Activated naive CD4-positive, alpha-beta T cell treated with anti-CD3 and anti-CD28 coated beads for 36 hours (primary cell): ENCODE measurements around the gene GPX3. TPM values are rescaled to one million over a fixed set of nuclear protein-coding genes. Genes with fewer than 3 reads are reported as not detected.

ENCODE experiments used
- CTCF ChIA-PET: fragments of 350-600 bp; sonication (Branson Sonifier 250); formaldehyde crosslinking; loops from one replicate; lab custom pipeline; 2021; ENCODE audit warnings: antibody characterized with exemption; lab: Charles Lee
- DNase-seq: peaks from one replicate; pipeline ENCODE4 v3.0.0-alpha.2; 2020
- H3K27ac Mint-ChIP-seq: one replicate; pipeline ENCODE4 v1.8.0; 2021; ENCODE audit warnings: mild to moderate bottlenecking, mixed read lengths
- H3K27me3 Mint-ChIP-seq: one replicate; pipeline ENCODE4 v1.8.0; 2021; ENCODE audit warnings: low read depth, mixed read lengths
- H3K36me3 Mint-ChIP-seq: one replicate; pipeline ENCODE4 v1.8.0; 2021; ENCODE audit warnings: low read depth, mixed read lengths
- H3K4me1 Mint-ChIP-seq: one replicate; pipeline ENCODE4 v1.8.0; 2021; ENCODE audit warnings: low read depth, mixed read lengths
- H3K4me3 Mint-ChIP-seq: one replicate; pipeline ENCODE4 v1.8.0; 2021; ENCODE audit warnings: mild to moderate bottlenecking, moderate library complexity, mixed read lengths
- H3K9me3 Mint-ChIP-seq: one replicate; pipeline ENCODE4 v1.8.0; 2021; ENCODE audit warnings: mixed read lengths
- intact Hi-C: fragments of 100-400 bp; cut with micrococcal nuclease; formaldehyde crosslinking; loops from one replicate; pipeline ENCODE4 v1.15.1; 2023
- total RNA-seq, 2 experiments: library from RNA; stranded (reverse); gene quantifications; one replicate each; pipeline ENCODE4 v1.2.3, GENCODE V29; 2021

The GPX3 gene
- total RNA-seq, 2 experiments from 2014 or later: not detected

GRCh38 chr5:151076616-151077015 lies 56.2 kb downstream of the GPX3 start:
- intact Hi-C loops: no loop called here
- CTCF ChIA-PET: interaction anchor here (1.0 to 1.7 kb wide), 3 partner anchors 10 to 88 kb away, joined by 3 to 6 read pairs (median 4); no protein-coding TSS in a partner anchor

GRCh38 chr5:151077419-151077818 lies 57.0 kb downstream of the GPX3 start:
- peak overlapping the region; percentile 83 for H3K4me3 Mint-ChIP-seq
- no peaks in the 10 kb centered on the region for H3K9me3 Mint-ChIP-seq
- no peaks in the 10 kb centered on the region for H3K27me3 Mint-ChIP-seq
- no peak for DNase-seq
- H3K36me3 Mint-ChIP-seq: peaks cover 63% of the 10 kb centered on the region
- CTCF ChIA-PET: interaction anchor here (1.2 to 1.3 kb wide), 2 partner anchors 21 to 29 kb away, joined by 4 to 6 read pairs; no protein-coding TSS in a partner anchor
- intact Hi-C loops: no loop called here
- peak overlapping the region; percentile 93 for H3K27ac Mint-ChIP-seq
- H3K4me1 Mint-ChIP-seq: peaks cover 62% of the 10 kb centered on the region

More at GRCh38 chr5:151076616-151077015, 56.2 kb downstream of the GPX3 start:
- peak overlapping the region; percentile 93 for H3K27ac Mint-ChIP-seq
- H3K4me1 Mint-ChIP-seq: peaks cover 68% of the 10 kb centered on the region
- peak overlapping the region; percentile 19 for H3K4me3 Mint-ChIP-seq
- H3K9me3 Mint-ChIP-seq: no peaks in the 10 kb centered on the region
- H3K36me3 Mint-ChIP-seq: peaks cover 70% of the 10 kb centered on the region
- DNase-seq: no peak
- H3K27me3 Mint-ChIP-seq: no peaks in the 10 kb centered on the region

- peak overlapping the region; percentile 83 for H3K4me3 Mint-ChIP-seq
- H3K4me1 Mint-ChIP-seq: peaks cover 62% of the 10 kb centered on the region
- intact Hi-C loops: loop anchor here (1.0 to 2.0 kb wide), 7 partner anchors 9 to 136 kb away; no protein-coding TSS in a partner anchor
- CTCF ChIA-PET: interaction anchor here (1.2 to 3.1 kb wide), 4 partner anchors 21 to 37 kb away, joined by 4 to 21 read pairs (median 6); no protein-coding TSS in a partner anchor
- H3K27me3 Mint-ChIP-seq: no peaks in the 10 kb centered on the region
- H3K36me3 Mint-ChIP-seq: peaks cover 57% of the 10 kb centered on the region
- DNase-seq: peak; percentile 49
- H3K9me3 Mint-ChIP-seq: no peaks in the 10 kb centered on the region
- H3K27ac Mint-ChIP-seq: peak overlapping the region; percentile 93
Measured at GRCh38 chr5:151077967-151078366, 57.6 kb downstream of the GPX3 start.

Other genes starting within 250 kb of the GPX3 start
- gene SMIM3, start 241.8 kb upstream of the GPX3 start, total RNA-seq: 10 to 100 TPM; 32.9 to 37.4 TPM
- gene IRGM, start 174.1 kb upstream of the GPX3 start, total RNA-seq: 1 to 10 TPM; 1.7 to 2.6 TPM
- gene ZNF300, start 115.6 kb upstream of the GPX3 start, total RNA-seq: 1 to 10 TPM; 1.1 TPM
- gene TNIP1, start 60.4 kb downstream of the GPX3 start, total RNA-seq: 100 to 1,000 TPM; 238 to 263 TPM
- 100 to 1,000 TPM; 272 to 284 TPM for gene ANXA6, start 137.2 kb downstream of the GPX3 start, total RNA-seq
- gene CCDC69, start 203.5 kb downstream of the GPX3 start, total RNA-seq: 10 to 100 TPM; 15.5 to 18.5 TPM
- 10 to 100 TPM; 21.1 to 21.8 TPM for gene GM2A, start 232.6 kb downstream of the GPX3 start, total RNA-seq